Upper lobe of right lung (tissue), 1 donor: Measurements from ENCODE around the gene ANAPC2. TPM values are rescaled to one million over a fixed set of nuclear protein-coding genes. Genes with fewer than 3 reads are reported as not detected.
A peak's percentile ranks its signal among the peaks of the same experiment; 100 is the strongest.

ENCODE experiments used
- ATAC-seq: fragments of 200-7000 bp; cut with Tn5 transposase; one replicate; pipeline ENCODE4 v1.9.1; 2020; ENCODE audit warnings: mild to moderate bottlenecking, moderate library complexity
- DNase-seq: peaks from one replicate; pipeline ENCODE4 v3.0.0-alpha.2; 2020
- H3K27ac ChIP-seq: fragments of 200-600 bp; one replicate; pipeline ENCODE4 v1.8.0; 2022
- H3K27me3 ChIP-seq: fragments of 200-600 bp; one replicate; pipeline ENCODE4 v1.8.0; 2022; ENCODE audit warnings: mild to moderate bottlenecking
- H3K36me3 ChIP-seq: fragments of 200-600 bp; one replicate; pipeline ENCODE4 v1.8.0; 2022
- H3K4me1 ChIP-seq: fragments of 200-600 bp; one replicate; pipeline ENCODE4 v1.8.0; 2022
- H3K4me3 ChIP-seq: fragments of 200-600 bp; one replicate; pipeline ENCODE4 v1.8.0; 2022; ENCODE audit warnings: mild to moderate bottlenecking
- H3K9me3 ChIP-seq: fragments of 200-600 bp; one replicate; pipeline ENCODE4 v1.8.0; 2022
- CTCF ChIP-seq: fragments of 200-600 bp; IDR thresholded peaks from one replicate; pipeline ENCODE4 v1.8.0; 2022; ENCODE audit warnings: antibody characterized with exemption
- intact Hi-C: fragments of 100-400 bp; cut with DNase I; formaldehyde crosslinking; loops from one replicate; pipeline ENCODE4 v1.11.0; 2022
- microRNA-seq: library from miRNA; unstranded; fragments of <30 nt; microRNA quantifications from one replicate; pipeline ENCODE4 v1.2.0, GENCODE V29; 2020; ENCODE audit warnings: borderline microRNAs expressed
- total RNA-seq: library from RNA; stranded (reverse); fragmentation: NEBNext Ultra II Directional; extraction: Animal tissue kit (Norgen Biotek cat#: 25700); gene quantifications from one replicate; pipeline ENCODE4 v1.2.1, GENCODE V29; 2021
- donor health status: DM: no; HTN: yes; CAD: no; lungs with severe emphysema.

Gene ANAPC2
- total RNA-seq, 1 donor from 2014 or later, result 51.4 TPM

- H3K36me3 ChIP-seq, result no peaks in the 10 kb centered on the region
- H3K27ac ChIP-seq, result peak overlapping the region; percentile 85
- no peaks in the 10 kb centered on the region for H3K27me3 ChIP-seq
- peaks cover 26% of the 10 kb centered on the region for H3K4me1 ChIP-seq
- ATAC-seq (peak; percentile 34), DNase-seq (peak; percentile 75)
- TF ChIP-seq CTCF, result no peak
- H3K4me3 ChIP-seq, result peak overlapping the region; percentile 77
- no peaks in the 10 kb centered on the region for H3K9me3 ChIP-seq
- intact Hi-C loops, result no loop called here
Measured at GRCh38 chr9:137127301-137128157, 60.8 kb downstream of the ANAPC2 start.

GRCh38 chr9:137126786-137127185 lies 61.6 kb downstream of the ANAPC2 start:
- DNase-seq (no peak), ATAC-seq (no peak)
- no peak for TF ChIP-seq CTCF
- Histone ChIP-seq H3K36me3 (no peaks in the 10 kb centered on the region), H3K4me3 (peak overlapping the region; percentile 44), H3K4me1 (peaks cover 26% of the 10 kb centered on the region), H3K9me3 (no peaks in the 10 kb centered on the region), H3K27me3 (no peaks in the 10 kb centered on the region), H3K27ac (peak overlapping the region; percentile 85)
- intact Hi-C loops, result no loop called here

Small RNA genes lying within 50 kb of the gene (microRNA-seq; reads per million reads assigned to microRNA genes)
- not detected for gene MIR3621

Other genes starting within 250 kb of the ANAPC2 start
- 91.2 TPM for gene FBXW5, start 243.8 kb downstream of the ANAPC2 start, total RNA-seq
- gene C8G, start 243.3 kb downstream of the ANAPC2 start, total RNA-seq, result 1.1 TPM
- 2.6 TPM for gene LCN12, start 236.3 kb downstream of the ANAPC2 start, total RNA-seq
- 477 TPM for gene PTGDS, start 211.1 kb downstream of the ANAPC2 start, total RNA-seq
- 5.1 TPM for gene LCNL1, start 205.6 kb downstream of the ANAPC2 start, total RNA-seq
- gene PAXX, start 196.1 kb downstream of the ANAPC2 start, total RNA-seq, result 53.1 TPM
- 80.7 TPM for gene CLIC3, start 192.0 kb downstream of the ANAPC2 start, total RNA-seq
- 44.3 TPM for gene ABCA2, start 160.3 kb downstream of the ANAPC2 start, total RNA-seq
- gene FUT7, start 156.5 kb downstream of the ANAPC2 start, total RNA-seq, result 0.81 TPM
- 152 TPM for gene NPDC1, start 142.4 kb downstream of the ANAPC2 start, total RNA-seq
- gene ENTPD2, start 134.5 kb downstream of the ANAPC2 start, total RNA-seq, result 0.41 TPM
- 0.84 TPM for gene SAPCD2, start 118.0 kb downstream of the ANAPC2 start, total RNA-seq
- gene UAP1L1, start 111.0 kb downstream of the ANAPC2 start, total RNA-seq, result 30.7 TPM
- 39.4 TPM for gene MAN1B1, start 101.6 kb downstream of the ANAPC2 start, total RNA-seq
- 183 TPM for gene DPP7, start 73.8 kb downstream of the ANAPC2 start, total RNA-seq
- 0.64 TPM for gene GRIN1, start 49.4 kb downstream of the ANAPC2 start, total RNA-seq
- not detected for gene LRRC26, start 18.5 kb downstream of the ANAPC2 start, total RNA-seq
- not detected for gene TMEM210, start 16.5 kb downstream of the ANAPC2 start, total RNA-seq
- gene SSNA1, start 116 bp upstream of the ANAPC2 start, total RNA-seq, result 55.5 TPM
- gene TPRN, start 12.2 kb upstream of the ANAPC2 start, total RNA-seq, result 22.3 TPM
- 28.7 TPM for gene TMEM203, start 17.1 kb upstream of the ANAPC2 start, total RNA-seq
- 16.7 TPM for gene NDOR1, start 17.1 kb upstream of the ANAPC2 start, total RNA-seq
- gene RNF208, start 33.7 kb upstream of the ANAPC2 start, total RNA-seq, result 6.7 TPM
- gene CYSRT1, start 36.6 kb upstream of the ANAPC2 start, total RNA-seq, result 0.41 TPM
- 0.35 TPM for gene RNF224, start 38.9 kb upstream of the ANAPC2 start, total RNA-seq
- 0.23 TPM for gene SLC34A3, start 42.3 kb upstream of the ANAPC2 start, total RNA-seq
- gene TUBB4B, start 52.7 kb upstream of the ANAPC2 start, total RNA-seq, result 191 TPM
- not detected for gene STPG3, start 62.7 kb upstream of the ANAPC2 start, total RNA-seq
- gene NELFB, start 66.8 kb upstream of the ANAPC2 start, total RNA-seq, result 47.2 TPM
- 27.4 TPM for gene TOR4A, start 89.2 kb upstream of the ANAPC2 start, total RNA-seq
- 21.5 TPM for gene NRARP, start 113.7 kb upstream of the ANAPC2 start, total RNA-seq
- 27.3 TPM for gene EXD3, start 234.6 kb upstream of the ANAPC2 start, total RNA-seq
- gene NOXA1, start 234.8 kb upstream of the ANAPC2 start, total RNA-seq, result 6.5 TPM